Neuronal stem cell (in vitro differentiated cells): Measurements from ENCODE around the gene SUV39H1.
"Not testable (repeated sequence)": the region's sequence is repeated elsewhere in the genome, so short reads cannot be mapped to it uniquely, and the experiment has no call there.

ENCODE experiments used
- DNase-seq: peaks from one replicate; pipeline ENCODE4 v3.0.0-alpha.2; 2013; ENCODE audit warnings: low spot score
- H2AFZ ChIP-seq: one replicate; pipeline ENCODE4 v1.6.1; 2013; ENCODE audit warnings: mild to moderate bottlenecking, low read length, inconsistent platforms
- H2AK5ac ChIP-seq: 2 replicates; pipeline ENCODE4 v1.6.1; 2013; ENCODE audit warnings: low read depth, mild to moderate bottlenecking, inconsistent platforms, low read length, moderate library complexity, mixed read lengths
- H2BK120ac ChIP-seq: 2 replicates; pipeline ENCODE4 v1.6.1; 2013; ENCODE audit warnings: low read depth, mild to moderate bottlenecking, inconsistent platforms, low read length, moderate library complexity, mixed read lengths
- H2BK12ac ChIP-seq: one replicate; pipeline ENCODE4 v1.6.1; 2013; ENCODE audit warnings: low read length, inconsistent platforms
- H2BK15ac ChIP-seq: 2 replicates; pipeline ENCODE4 v1.6.1; 2013; ENCODE audit warnings: mild to moderate bottlenecking, low read length, inconsistent platforms, mixed read lengths
- H2BK5ac ChIP-seq: one replicate; pipeline ENCODE4 v1.6.1; 2013; ENCODE audit warnings: inconsistent platforms, mild to moderate bottlenecking, low read length, moderate library complexity
- H3K14ac ChIP-seq: one replicate; pipeline ENCODE4 v1.6.1; 2013; ENCODE audit warnings: low read length, inconsistent platforms
- H3K18ac ChIP-seq: 2 replicates; pipeline ENCODE4 v1.6.1; 2013; ENCODE audit warnings: low read length, inconsistent platforms
- H3K23ac ChIP-seq: 2 replicates; pipeline ENCODE4 v1.6.1; 2013; ENCODE audit warnings: low read depth, mild to moderate bottlenecking, mixed read lengths, low read length, inconsistent platforms; ENCODE audit not compliant: poor library complexity
- H3K27ac ChIP-seq: replicated peaks from 3 replicates; pipeline ENCODE4 v1.5.1; 2013; ENCODE audit warnings: low read length, inconsistent platforms
- H3K27me3 ChIP-seq, 3 experiments: 2 replicates each; pipeline ENCODE4 v1.6.1; 2013; ENCODE audit warnings: low read length in 3 of 3, mild to moderate bottlenecking in 2 of 3, inconsistent platforms in 1 of 3, low read depth in 1 of 3, mixed read lengths in 1 of 3, moderate library complexity in 1 of 3; ENCODE audit not compliant: control insufficient read depth in 3 of 3, insufficient read depth in 3 of 3
- H3K36me3 ChIP-seq, 2 donors: replicated peaks in 1 of 2; 2 replicates each; pipeline ENCODE4 v1.6.1; 2013; ENCODE audit warnings: low read length in 2 of 2; ENCODE audit not compliant: control insufficient read depth in 2 of 2, insufficient read depth in 2 of 2
- H3K4ac ChIP-seq: 2 replicates; pipeline ENCODE4 v1.6.1; 2013; ENCODE audit warnings: inconsistent platforms, mild to moderate bottlenecking, low read length, moderate library complexity
- H3K4me1 ChIP-seq, 2 donors: 1 replicate in 1 of 2; 2 replicates in 1 of 2; pipeline ENCODE4 v1.6.1; 2013; ENCODE audit warnings: low read length in 2 of 2, low read depth in 1 of 2; ENCODE audit not compliant: control insufficient read depth in 2 of 2, insufficient read depth in 1 of 2
- H3K4me2 ChIP-seq: one replicate; pipeline ENCODE4 v1.6.1; 2013; ENCODE audit warnings: mild to moderate bottlenecking, low read length, inconsistent platforms; ENCODE audit not compliant: insufficient read depth, poor library complexity, severe bottlenecking
- H3K4me3 ChIP-seq, 2 donors: 2 replicates each; pipeline ENCODE4 v1.5.1; 2013; ENCODE audit warnings: low read length in 2 of 2, mild to moderate bottlenecking in 2 of 2, inconsistent platforms in 1 of 2, moderate library complexity in 1 of 2
- H3K79me1 ChIP-seq: one replicate; pipeline ENCODE4 v1.6.1; 2013; ENCODE audit warnings: low read depth, mild to moderate bottlenecking, inconsistent platforms, low read length, moderate library complexity
- H3K9ac ChIP-seq: one replicate; pipeline ENCODE4 v1.6.1; 2013; ENCODE audit warnings: mild to moderate bottlenecking, low read depth, low read length, inconsistent platforms; ENCODE audit not compliant: poor library complexity
- H3K9me3 ChIP-seq, 2 donors: replicated peaks in 1 of 2; 2 replicates each; pipeline versions ENCODE3 to v1.6.1; 2013; ENCODE audit warnings: low read length in 2 of 2, mild to moderate bottlenecking in 2 of 2, inconsistent platforms in 1 of 2, low read depth in 1 of 2, mixed read lengths in 1 of 2, moderate library complexity in 1 of 2; ENCODE audit not compliant: control insufficient read depth in 2 of 2, insufficient read depth in 1 of 2
- H4K8ac ChIP-seq: one replicate; pipeline ENCODE4 v1.6.1; 2013; ENCODE audit warnings: low read depth, mild to moderate bottlenecking, inconsistent platforms, low read length, moderate library complexity
- H4K91ac ChIP-seq: one replicate; pipeline ENCODE4 v1.6.1; 2013; ENCODE audit warnings: low read length, low read depth, mild to moderate bottlenecking, inconsistent platforms; ENCODE audit not compliant: poor library complexity
- WGBS, 2 donors: extraction: QIAGEN DNeasy Blood & Tissue Kit; methylation state at CpG; one replicate each; pipeline ENCODE4 v1.1.7; 2013; ENCODE audit warnings: missing lambda C conversion rate in 2 of 2, mixed read lengths in 1 of 2; ENCODE audit not compliant: insufficient read length in 2 of 2, insufficient replicate concordance in 1 of 2; ENCODE audit errors: extremely low coverage in 2 of 2; 5-methylcytosine and 5-hydroxymethylcytosine counted together

Gene SUV39H1

DNA sequence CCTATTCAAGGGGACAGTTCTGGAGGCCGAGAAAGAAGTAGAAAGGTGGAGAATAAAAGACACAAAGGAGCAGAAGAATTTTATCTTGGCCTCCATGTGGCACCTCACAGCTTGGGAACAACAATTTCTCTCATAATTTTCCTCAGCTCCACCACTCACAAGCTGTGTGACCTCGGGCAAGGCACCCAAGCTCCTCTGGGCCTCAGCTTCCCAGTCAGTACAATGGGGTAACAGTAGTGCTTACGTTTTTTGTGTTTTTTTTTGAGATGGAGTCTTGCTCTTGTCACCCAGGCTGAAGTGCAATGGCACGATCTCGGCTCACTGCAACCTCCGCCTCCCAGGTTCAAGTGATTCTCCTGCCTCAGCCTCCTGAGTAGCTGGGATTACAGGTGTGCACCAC lies 15.6 kb upstream of the SUV39H1 start:
- H3K36me3 ChIP-seq, H4K91ac ChIP-seq, H3K4me3 ChIP-seq, H2AK5ac ChIP-seq, H2BK15ac ChIP-seq, H3K9me3 ChIP-seq, H2BK12ac ChIP-seq, H4K8ac ChIP-seq, H3K14ac ChIP-seq, H2BK120ac ChIP-seq, H3K4ac ChIP-seq, DNase-seq, H3K27me3 ChIP-seq, H3K18ac ChIP-seq, H3K27ac ChIP-seq, H2BK5ac ChIP-seq, H3K79me1 ChIP-seq, H3K4me2 ChIP-seq, H3K9ac ChIP-seq, H2AFZ ChIP-seq, H3K23ac ChIP-seq: not testable (repeated sequence)
- WGBS, 2 donors, result no CpG with 5 or more reads among the region's 6 CpGs
- H3K4me1 ChIP-seq, result peaks cover 0 to 15% of the 10 kb centered on the region in 2 donors

GRCh38 chrX:48681539-48682183 lies 14.9 kb upstream of the SUV39H1 start:
- DNase-seq, result no peak
- Histone ChIP-seq H2BK120ac (no peak overlapping the region), H3K36me3 (no peaks in the 10 kb centered on the region), H3K4me2 (no peak overlapping the region), H3K23ac (no peak overlapping the region), H2BK5ac (no peak overlapping the region), H3K9ac (no peak overlapping the region), H3K4me1 (peaks cover 0 to 15% of the 10 kb centered on the region in 2 donors), H3K4ac (no peak overlapping the region), H4K91ac (no peak overlapping the region), H3K27ac (no peak overlapping the region), H3K14ac (no peak overlapping the region), H2AFZ (no peak overlapping the region), H2BK12ac (no peak overlapping the region), H4K8ac (no peak overlapping the region), H2BK15ac (no peak overlapping the region), H3K9me3 (no peaks in the 10 kb centered on the region), H3K79me1 (no peaks in the 10 kb centered on the region), H3K4me3 (no peak overlapping the region), H2AK5ac (no peak overlapping the region), H3K27me3 (no peaks in the 10 kb centered on the region), H3K18ac (no peak overlapping the region)
- WGBS, 2 donors, result no CpG with 5 or more reads among the region's 10 CpGs

- H3K4me1 ChIP-seq, result peaks cover 0 to 15% of the 10 kb centered on the region in 2 donors
- DNase-seq, H3K27ac ChIP-seq, H3K4me3 ChIP-seq, H3K9ac ChIP-seq, H3K4me2 ChIP-seq, H4K91ac ChIP-seq, H3K18ac ChIP-seq, H2BK12ac ChIP-seq, H2BK5ac ChIP-seq, H2AFZ ChIP-seq, H4K8ac ChIP-seq, H3K79me1 ChIP-seq, H2BK15ac ChIP-seq, H3K36me3 ChIP-seq, H3K9me3 ChIP-seq, H3K4ac ChIP-seq, H2AK5ac ChIP-seq, H3K23ac ChIP-seq, H3K14ac ChIP-seq, H3K27me3 ChIP-seq, H2BK120ac ChIP-seq: not testable (repeated sequence)
- WGBS, 2 donors, result no CpG with 5 or more reads among the region's 12 CpGs
These were observed 13.7 kb upstream of the SUV39H1 start for GRCh38 chrX:48682795-48683194.

GRCh38 chrX:48683411-48683982 lies 13.0 kb upstream of the SUV39H1 start, which contains the start of gene WAS:
WAS (plus strand) TSS chrX:48683799; CDS start chrX:48683854, 55 bp downstream.
- H3K4me3 ChIP-seq, result no peak within 1 kb of the TSS
- no peak within 1 kb of the TSS for H2BK120ac ChIP-seq
- H2BK12ac ChIP-seq, result no peak within 1 kb of the TSS
- H3K18ac ChIP-seq, result no peak within 1 kb of the TSS
- H4K91ac ChIP-seq, result no peak within 1 kb of the TSS
- H3K4me2 ChIP-seq, result no peak within 1 kb of the TSS
- H2BK15ac ChIP-seq, result no peak within 1 kb of the TSS
- no peak within 1 kb of the TSS for H2BK5ac ChIP-seq
- H4K8ac ChIP-seq, result no peak within 1 kb of the TSS
- no peaks in the 10 kb centered on the region for H3K36me3 ChIP-seq
- H2AFZ ChIP-seq, result no peak within 1 kb of the TSS
- no peak within 1 kb of the TSS for H2AK5ac ChIP-seq
- H3K9me3 ChIP-seq, result no peaks in the 10 kb centered on the region
- H3K23ac ChIP-seq, result no peak within 1 kb of the TSS
- no peak within 1 kb of the TSS for H3K4ac ChIP-seq
- peaks cover 0 to 11% of the 10 kb centered on the region in 2 donors for H3K4me1 ChIP-seq
- no peak within 1 kb of the TSS for H3K27ac ChIP-seq
- H3K79me1 ChIP-seq, result no peaks in the 10 kb centered on the region
- DNase-seq, result no peak
- H3K14ac ChIP-seq, result no peak within 1 kb of the TSS
- no peaks in the 10 kb centered on the region for H3K27me3 ChIP-seq
- WGBS, 2 donors, result no CpG with 5 or more reads among the region's 13 CpGs
- no peak within 1 kb of the TSS for H3K9ac ChIP-seq
